K562 (cell line): ENCODE measurements around the gene ZNF862. TPM values are rescaled to one million over a fixed set of nuclear protein-coding genes. Genes with fewer than 3 reads are reported as not detected.

ENCODE experiments used
- ATAC-seq: fragments of 200-7000 bp; cut with Tn5 transposase; 3 replicates; pipeline ENCODE4 v1.9.1; 2020; ENCODE audit warnings: moderate library complexity
- BruUV-seq: library from RNA; stranded (reverse); fragments of 400-500 nt; replicated peaks from 2 replicates; lab custom pipeline; 2021; lab: Mats Ljungman, UMichigan
- CTCF ChIA-PET: fragments of 300-600 bp; formaldehyde crosslinking; extraction: SDS; loops from one replicate; lab custom pipeline; 2021; ENCODE audit warnings: low intra/inter-chr PET ratio; lab: Yijun Ruan, JAX
- POLR2A ChIA-PET: fragments of 300-600, 350-650 bp; sonication (Branson Sonifier 250); formaldehyde crosslinking; extraction: SDS; loops from one replicate; lab custom pipeline; 2021; ENCODE audit warnings: antibody characterized with exemption, inconsistent platforms; lab: Yijun Ruan, JAX
- DNase-seq, 4 experiments: peaks; one replicate each; pipeline versions ENCODE4 v3.0.0 to v3.0.0-alpha.2; 2011 to 2018; ENCODE audit warnings: low spot score in 3 of 4, mixed read lengths in 3 of 4; ENCODE audit errors: extremely low read depth in 1 of 4
- FAIRE-seq: peaks from 2 replicates; lab custom pipeline; 2011; peaks lifted over from hg19 to GRCh38; lab: Jason Lieb, UNC
- H2AFZ ChIP-seq: 2 replicates; pipeline ENCODE4 v1.6.0; 2011; ENCODE audit warnings: low read depth, low read length, control low read depth, inconsistent platforms
- H3K27ac ChIP-seq: fragments of 200-600 bp; 3 replicates; pipeline ENCODE4 v1.8.0; 2011; ENCODE audit warnings: low read depth, mild to moderate bottlenecking, control low read depth, inconsistent platforms, low read length, moderate library complexity, mixed read lengths; ENCODE audit errors: extremely low read depth
- H3K27me3 ChIP-seq, 2 experiments: fragments of 300-600 bp in 1 of 2; 2 replicates in 1 of 2; 3 replicates in 1 of 2; pipeline versions ENCODE4 v1.6.0 to v1.8.0; 2011; ENCODE audit warnings: inconsistent platforms in 2 of 2, low read length in 2 of 2, mild to moderate bottlenecking in 1 of 2, mixed read lengths in 1 of 2, moderate library complexity in 1 of 2; ENCODE audit not compliant: control insufficient read depth in 2 of 2, insufficient read depth in 2 of 2
- H3K36me3 ChIP-seq: fragments of 300-600 bp; 3 replicates; pipeline ENCODE4 v1.8.0; 2011; ENCODE audit warnings: mild to moderate bottlenecking, low read length, inconsistent platforms; ENCODE audit not compliant: control insufficient read depth, insufficient read depth
- H3K4me1 ChIP-seq, 2 experiments: fragments of 200-600 bp in 1 of 2; replicated peaks in 1 of 2; 2 replicates in 1 of 2; 3 replicates in 1 of 2; pipeline versions ENCODE4 v1.5.1 to v1.8.0; 2011; ENCODE audit warnings: inconsistent platforms in 2 of 2, low read length in 2 of 2, mild to moderate bottlenecking in 1 of 2, mixed read lengths in 1 of 2, moderate library complexity in 1 of 2; ENCODE audit not compliant: control insufficient read depth in 2 of 2, insufficient read depth in 2 of 2
- H3K4me2 ChIP-seq: 2 replicates; pipeline ENCODE4 v1.6.1; 2011; ENCODE audit warnings: low read length, control low read depth, inconsistent platforms, mixed read lengths; ENCODE audit not compliant: insufficient read depth
- H3K4me3 ChIP-seq: fragments of 200-600 bp; sonication (generic), shearing (Covaris generic); 2 replicates; pipeline ENCODE4 v1.5.1; 2016; ENCODE audit warnings: control low read depth, inconsistent platforms
- H3K79me2 ChIP-seq: fragments of 200-600 bp; 3 replicates; pipeline ENCODE4 v1.8.0; 2011; ENCODE audit warnings: low read length, inconsistent platforms; ENCODE audit not compliant: control insufficient read depth, insufficient read depth
- H3K9ac ChIP-seq, 2 experiments: 2 replicates each; pipeline versions ENCODE4 v1.6.0 to v1.6.1; 2011; ENCODE audit warnings: low read depth in 2 of 2, low read length in 2 of 2, control low read depth in 1 of 2, inconsistent platforms in 1 of 2, mild to moderate bottlenecking in 1 of 2, mixed read lengths in 1 of 2; ENCODE audit not compliant: insufficient read depth in 1 of 2
- H3K9me1 ChIP-seq: one replicate; pipeline ENCODE4 v1.6.0; 2011; ENCODE audit warnings: inconsistent platforms, mild to moderate bottlenecking, low read length, moderate library complexity; ENCODE audit not compliant: control insufficient read depth, insufficient read depth
- H3K9me3 ChIP-seq: replicated peaks from 2 replicates; pipeline ENCODE4 v1.5.1; 2011; ENCODE audit warnings: low read depth, low read length, inconsistent platforms; ENCODE audit not compliant: control insufficient read depth, insufficient read depth
- H4K20me1 ChIP-seq: replicated peaks from 2 replicates; pipeline ENCODE4 v1.6.1; 2011; ENCODE audit warnings: low read length, inconsistent platforms, mixed read lengths; ENCODE audit not compliant: control insufficient read depth, insufficient read depth
- BMI1 ChIP-seq: fragments of 150-350 bp; IDR thresholded peaks from 2 replicates; pipeline ENCODE4 v1.6.1; 2014; ENCODE audit warnings: low read length
- KLF10 ChIP-seq: fragments of 250-450 bp; sonication (Bioruptor Pico); IDR thresholded peaks from 2 replicates; pipeline ENCODE4 v1.6.1; 2021; ENCODE audit warnings: matching md5 sums
- MIER1 ChIP-seq: fragments of 450-650 bp; IDR thresholded peaks from 2 replicates; pipeline ENCODE4 v1.6.1; 2016; ENCODE audit warnings: antibody characterized with exemption, mild to moderate bottlenecking, low read depth
- TGIF2 ChIP-seq: sonication (generic); formaldehyde crosslinking; IDR thresholded peaks from 2 replicates; pipeline ENCODE4 v1.8.1; 2022; ENCODE audit warnings: mild to moderate bottlenecking, missing genetic modification reagents, moderate library complexity
- ZNF75A ChIP-seq: fragments of 450-650 bp; formaldehyde crosslinking; IDR thresholded peaks from 2 replicates; pipeline ENCODE4 v1.4.0; 2020; ENCODE audit warnings: mild to moderate bottlenecking
- WGBS: fragments of 100-300 bp; shearing (Covaris generic); methylation state at CpG from one replicate; pipeline ENCODE4 v1.1.6; 2016; ENCODE audit warnings: low coverage, mixed read lengths; ENCODE audit not compliant: insufficient coverage; ENCODE audit errors: missing lambda C conversion rate; 5-methylcytosine and 5-hydroxymethylcytosine counted together
- in situ Hi-C: fragments of 300-500 bp; cut with MboI; formaldehyde crosslinking; loops from 4 replicates; pipeline ENCODE4 v1.15.0; 2018; ENCODE audit warnings: inconsistent platforms, mixed read lengths
- intact Hi-C: fragments of 100-400 bp; cut with micrococcal nuclease; formaldehyde crosslinking; loops from 2 replicates; pipeline ENCODE4 v1.14.2; 2022
- polyA plus RNA-seq, 8 experiments: library from polyadenylated mRNA; depleted of rRNA in 4 of 8; stranded (reverse) in 5 of 8; unstranded in 3 of 8; fragments of >200 nt; fragmentation: Nextera tagmentation in 2 of 8; fragmentation: Illumina TruSeq in 1 of 8; extraction: Ambion mirVana in 2 of 8; extraction: Trizol in 1 of 8; gene quantifications; 2 replicates each; pipeline versions ENCODE4 v1.2.1 to v1.2.3, GENCODE V29; 2011 to 2014; ENCODE audit warnings: inconsistent platforms in 1 of 8, missing spikeins in 1 of 8
- total RNA-seq, 7 experiments: library from RNA; depleted of rRNA in 6 of 7; stranded (reverse); fragments of >200 nt in 6 of 7; fragmentation: Illumina TruSeq in 2 of 7; extraction: Trizol in 2 of 7; gene quantifications; 2 replicates each; pipeline versions ENCODE4 v1.2.1 to v1.2.3, GENCODE V29; 2011 to 2021; ENCODE audit warnings: low replicate concordance in 1 of 7
- TF ChIP-seq, protein P1 (sequence below): sonication (generic); formaldehyde crosslinking; IDR thresholded peaks from 2 replicates; pipeline ENCODE4 v1.8.0; 2022; ENCODE audit warnings: mild to moderate bottlenecking, missing genetic modification reagents
- TF ChIP-seq, protein P2 (sequence below), 2 experiments: fragments of 450-650 bp; IDR thresholded peaks; 2 replicates each; pipeline ENCODE4 v1.6.1; 2016; ENCODE audit warnings: mild to moderate bottlenecking in 2 of 2, borderline replicate concordance in 1 of 2, low read depth in 1 of 2, moderate library complexity in 1 of 2

Gene ZNF862
- total and polyA plus RNA-seq, 9 of the 15 experiments (the other 6 are each of a cell fraction or from before 2014, with no cell fraction given) = 1.1 to 3.9 (median 2.6) TPM

DNA sequence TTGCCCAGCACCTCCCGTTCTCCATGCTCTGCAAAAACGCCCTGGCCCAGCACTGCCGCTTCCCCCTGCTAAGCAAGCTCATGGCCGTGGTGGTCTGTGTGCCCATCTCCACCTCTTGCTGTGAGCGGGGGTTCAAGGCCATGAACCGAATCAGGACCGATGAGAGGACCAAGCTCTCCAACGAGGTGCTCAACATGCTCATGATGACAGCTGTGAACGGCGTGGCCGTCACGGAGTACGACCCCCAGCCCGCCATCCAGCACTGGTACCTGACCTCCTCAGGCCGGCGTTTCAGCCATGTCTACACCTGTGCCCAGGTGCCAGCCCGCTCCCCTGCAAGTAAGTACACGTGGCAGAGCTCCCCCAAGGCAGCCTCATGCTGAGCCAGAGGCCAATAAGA lies 24.0 kb downstream of the ZNF862 start:
- ChIA-PET CTCF (no interaction called here), POLR2A (interaction anchor here (1.0 kb wide), 1 partner anchor 473 kb away, joined by 4 read pairs; no protein-coding TSS in a partner anchor)
- Histone ChIP-seq H3K9me1 (peaks cover 2% of the 10 kb centered on the region), H3K4me2 (no peak overlapping the region), H3K9me3 (no peaks in the 10 kb centered on the region), H2AFZ (no peak overlapping the region), H3K4me3 (no peak overlapping the region), H3K27ac (no peak overlapping the region), H3K9ac (peak overlapping the region in 1 of 2 experiments; percentile 27; a peak in 1 of 4 replicates), H3K4me1 (peaks cover 0 to 16% of the 10 kb centered on the region in 2 experiments; a peak in 3 of 5 replicates), H3K36me3 (no peaks in the 10 kb centered on the region), H3K79me2 (no peaks in the 10 kb centered on the region), H3K27me3 (peaks cover 57 to 77% of the 10 kb centered on the region in 2 experiments), H4K20me1 (peaks cover 39% of the 10 kb centered on the region)
- in situ Hi-C loops (loop anchor here (25.0 kb wide), 1 partner anchor 175 kb away; no protein-coding TSS in a partner anchor), intact Hi-C loops (loop anchor here (5.0 kb wide), 1 partner anchor 415 kb away; no protein-coding TSS in a partner anchor)
- FAIRE-seq (no peak), DNase-seq (no peak), ATAC-seq (no peak)
- TF ChIP-seq, protein P1, sequence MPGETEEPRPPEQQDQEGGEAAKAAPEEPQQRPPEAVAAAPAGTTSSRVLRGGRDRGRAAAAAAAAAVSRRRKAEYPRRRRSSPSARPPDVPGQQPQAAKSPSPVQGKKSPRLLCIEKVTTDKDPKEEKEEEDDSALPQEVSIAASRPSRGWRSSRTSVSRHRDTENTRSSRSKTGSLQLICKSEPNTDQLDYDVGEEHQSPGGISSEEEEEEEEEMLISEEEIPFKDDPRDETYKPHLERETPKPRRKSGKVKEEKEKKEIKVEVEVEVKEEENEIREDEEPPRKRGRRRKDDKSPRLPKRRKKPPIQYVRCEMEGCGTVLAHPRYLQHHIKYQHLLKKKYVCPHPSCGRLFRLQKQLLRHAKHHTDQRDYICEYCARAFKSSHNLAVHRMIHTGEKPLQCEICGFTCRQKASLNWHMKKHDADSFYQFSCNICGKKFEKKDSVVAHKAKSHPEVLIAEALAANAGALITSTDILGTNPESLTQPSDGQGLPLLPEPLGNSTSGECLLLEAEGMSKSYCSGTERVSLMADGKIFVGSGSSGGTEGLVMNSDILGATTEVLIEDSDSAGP (CRISPR knock-in tag) = no peak
- TF ChIP-seq MIER1 (no peak), TGIF2 (CRISPR knock-in tag) (no peak), BMI1 (no peak), ZNF75A (CRISPR knock-in tag) (no peak), KLF10 (CRISPR knock-in tag) (no peak)
- TF ChIP-seq, protein P2, sequence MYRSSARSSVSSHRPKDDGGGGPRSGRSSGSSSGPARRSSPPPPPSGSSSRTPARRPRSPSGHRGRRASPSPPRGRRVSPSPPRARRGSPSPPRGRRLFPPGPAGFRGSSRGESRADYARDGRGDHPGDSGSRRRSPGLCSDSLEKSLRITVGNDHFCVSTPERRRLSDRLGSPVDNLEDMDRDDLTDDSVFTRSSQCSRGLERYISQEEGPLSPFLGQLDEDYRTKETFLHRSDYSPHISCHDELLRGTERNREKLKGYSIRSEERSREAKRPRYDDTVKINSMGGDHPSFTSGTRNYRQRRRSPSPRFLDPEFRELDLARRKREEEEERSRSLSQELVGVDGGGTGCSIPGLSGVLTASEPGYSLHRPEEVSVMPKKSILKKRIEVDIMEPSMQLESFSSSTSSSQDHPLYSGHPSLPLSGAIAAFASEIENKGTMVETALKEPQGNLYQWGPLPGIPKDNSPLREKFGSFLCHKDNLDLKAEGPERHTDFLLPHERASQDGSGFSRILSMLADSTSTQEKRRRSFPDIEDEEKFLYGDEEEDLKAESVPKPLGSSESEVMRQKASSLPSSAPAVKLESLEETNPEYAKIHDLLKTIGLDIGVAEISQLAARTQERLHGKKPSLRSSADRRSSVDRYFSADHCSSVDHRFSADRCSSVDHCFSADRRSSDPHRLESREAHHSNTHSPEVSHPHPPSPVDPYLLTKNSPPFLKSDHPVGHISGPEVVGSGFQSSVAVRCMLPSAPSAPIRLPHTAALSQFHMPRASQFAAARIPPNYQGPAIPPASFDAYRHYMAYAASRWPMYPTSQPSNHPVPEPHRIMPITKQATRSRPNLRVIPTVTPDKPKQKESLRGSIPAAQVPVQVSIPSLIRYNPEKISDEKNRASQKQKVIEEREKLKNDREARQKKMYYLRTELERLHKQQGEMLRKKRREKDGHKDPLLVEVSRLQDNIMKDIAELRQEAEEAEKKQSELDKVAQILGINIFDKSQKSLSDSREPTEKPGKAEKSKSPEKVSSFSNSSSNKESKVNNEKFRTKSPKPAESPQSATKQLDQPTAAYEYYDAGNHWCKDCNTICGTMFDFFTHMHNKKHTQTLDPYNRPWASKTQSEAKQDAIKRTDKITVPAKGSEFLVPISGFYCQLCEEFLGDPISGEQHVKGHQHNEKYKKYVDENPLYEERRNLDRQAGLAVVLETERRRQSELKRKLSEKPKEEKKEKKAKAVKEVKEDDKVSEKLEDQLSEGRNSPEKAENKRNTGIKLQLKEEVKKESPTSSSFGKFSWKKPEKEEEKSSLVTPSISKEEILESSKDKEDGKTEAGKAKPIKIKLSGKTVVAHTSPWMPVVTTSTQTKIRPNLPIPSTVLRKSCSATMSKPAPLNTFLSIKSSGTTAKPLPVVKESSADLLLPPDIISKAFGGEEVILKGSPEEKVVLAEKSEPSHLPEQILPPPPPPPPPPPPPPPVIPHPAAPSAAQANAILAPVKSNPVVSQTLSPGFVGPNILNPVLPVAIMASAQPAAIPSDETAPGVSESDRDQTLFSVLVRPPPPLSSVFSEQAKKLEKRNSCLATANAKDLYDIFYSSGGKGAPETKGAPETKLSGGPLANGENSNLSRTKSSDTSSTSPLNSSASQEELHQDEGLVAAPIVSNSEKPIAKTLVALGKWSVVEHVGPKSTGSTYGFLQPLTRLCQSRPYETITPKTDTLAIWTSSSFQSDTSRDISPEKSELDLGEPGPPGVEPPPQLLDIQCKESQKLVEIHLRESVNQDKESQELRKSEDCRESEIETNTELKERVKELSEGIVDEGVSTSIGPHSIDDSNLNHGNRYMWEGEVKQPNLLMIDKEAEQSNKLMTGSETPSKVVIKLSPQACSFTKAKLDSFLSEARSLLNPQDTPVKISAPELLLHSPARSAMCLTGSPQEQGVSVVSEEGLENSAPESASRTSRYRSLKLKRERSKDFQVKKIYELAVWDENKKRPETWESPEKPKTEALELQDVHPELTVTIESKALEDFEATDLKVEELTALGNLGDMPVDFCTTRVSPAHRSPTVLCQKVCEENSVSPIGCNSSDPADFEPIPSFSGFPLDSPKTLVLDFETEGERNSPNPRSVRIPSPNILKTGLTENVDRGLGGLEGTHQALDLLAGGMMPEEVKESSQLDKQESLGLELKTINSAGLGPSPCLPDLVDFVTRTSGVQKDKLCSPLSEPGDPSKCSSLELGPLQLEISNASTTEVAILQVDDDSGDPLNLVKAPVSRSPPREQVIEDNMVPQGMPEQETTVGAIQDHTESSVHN (IDR thresholded peaks at IDR 0.05; ENCODE audit: borderline replicate concordance in 1 of 2, low read depth in 1 of 2) = no peak
- BruUV-seq = no TSS peak
- WGBS = 3% methylated on average over 18 of the region's 18 CpGs
